Vagina (tissue), 2 donors: ENCODE results near the gene KIR2DL4. TPM values are rescaled to one million over a fixed set of nuclear protein-coding genes. Genes with fewer than 3 reads are reported as not detected.
"Not testable (repeated sequence)": the region's sequence is repeated elsewhere in the genome, so short reads cannot be mapped to it uniquely, and the experiment has no call there.

Experiments used
- DNase-seq, 2 donors: peaks; one replicate each; pipeline ENCODE4 v3.0.0-alpha.2; 2017; ENCODE audit errors: extremely low spot score in 2 of 2
- H3K27ac ChIP-seq: fragments of 200-600 bp; sonication (generic); one replicate; pipeline ENCODE4 v1.5.1; 2019
- H3K27me3 ChIP-seq: fragments of 200-600 bp; sonication (generic); one replicate; pipeline ENCODE4 v1.5.1; 2019
- H3K36me3 ChIP-seq, 2 donors: fragments of 200-600 bp; sonication (generic); one replicate each; pipeline ENCODE4 v1.5.1; 2017 to 2019
- H3K4me1 ChIP-seq: fragments of 200-600 bp; sonication (generic); one replicate; pipeline ENCODE4 v1.5.1; 2019
- H3K4me3 ChIP-seq, 2 donors: fragments of 200-600 bp; sonication (generic); 1 replicate in 1 of 2; 2 replicates in 1 of 2; pipeline ENCODE4 v1.5.1; 2016 to 2019
- H3K9me3 ChIP-seq: fragments of 200-600 bp; sonication (generic); one replicate; pipeline ENCODE4 v1.5.1; 2019
- CTCF ChIP-seq, 3 experiments: fragments of 450-650 bp in 2 of 3; fragments of 200-600 bp in 1 of 3; sonication (generic) in 1 of 3; IDR thresholded peaks; one replicate each; pipeline ENCODE4 v1.5.1; 2017 to 2019; ENCODE audit warnings: antibody characterized with exemption in 3 of 3, mild to moderate bottlenecking in 2 of 3, moderate library complexity in 2 of 3
- POLR2A ChIP-seq, 2 donors: fragments of 450-650 bp; IDR thresholded peaks; one replicate each; pipeline ENCODE4 v1.6.1; 2017; ENCODE audit warnings: antibody characterized with exemption in 2 of 2, mild to moderate bottlenecking in 2 of 2, moderate library complexity in 2 of 2
- POLR2AphosphoS5 ChIP-seq, 2 donors: sonication (generic); formaldehyde crosslinking; IDR thresholded peaks; one replicate each; pipeline ENCODE4 v1.9.0; 2017; ENCODE audit warnings: antibody characterized with exemption in 2 of 2, mild to moderate bottlenecking in 2 of 2, low read depth in 1 of 2; ENCODE audit not compliant: insufficient read depth in 1 of 2
- intact Hi-C: fragments of 100-400 bp; cut with DNase I; formaldehyde crosslinking; loops from one replicate; pipeline ENCODE4 v1.15.1; 2023
- total RNA-seq: library from RNA; depleted of rRNA; stranded (reverse); fragments of >200 nt; gene quantifications from one replicate; pipeline ENCODE4 v1.2.3, GENCODE V29; 2016

KIR2DL4 gene
- not detected for total RNA-seq

- no peak within 1 kb of the TSS for H3K4me3 ChIP-seq
- peak in 1 of 2 donors; percentile 29 for DNase-seq
- no peaks in the 10 kb centered on the region for H3K36me3 ChIP-seq
- TF ChIP-seq POLR2A (IDR thresholded peaks at IDR 0.05) (no peak), CTCF (IDR thresholded peaks at IDR 0.05) (no peak), POLR2AphosphoS5 (IDR thresholded peaks at IDR 0.05; ENCODE audit: insufficient read depth in 1 of 2, low read depth in 1 of 2) (no peak)
- H3K9me3 ChIP-seq: no peaks in the 10 kb centered on the region
- intact Hi-C loops: no loop called here
- no peaks in the 10 kb centered on the region for H3K4me1 ChIP-seq
- H3K27ac ChIP-seq: no peak within 1 kb of the TSS
- H3K27me3 ChIP-seq: no peaks in the 10 kb centered on the region
These were observed at the start of gene KIR2DL4 for GRCh38 chr19:54803410-54803809. Gene KIR2DL4, plus strand, starts transcription at chr19:54803610. Its CDS starts 42 bp downstream, at chr19:54803652.

GRCh38 chr19:54756204-54757110, 47.0 kb upstream of the KIR2DL4 start:
- H3K9me3 ChIP-seq, H3K36me3 ChIP-seq, DNase-seq, H3K4me3 ChIP-seq, intact Hi-C loops, H3K27me3 ChIP-seq, H3K27ac ChIP-seq, H3K4me1 ChIP-seq: not testable (repeated sequence)

- H3K27ac ChIP-seq, intact Hi-C loops, H3K27me3 ChIP-seq, DNase-seq, H3K9me3 ChIP-seq, H3K4me3 ChIP-seq, H3K36me3 ChIP-seq, H3K4me1 ChIP-seq: not testable (repeated sequence)
These were observed 44.8 kb upstream of the KIR2DL4 start for GRCh38 chr19:54758577-54758976.

GRCh38 chr19:54764219-54764618, 39.2 kb upstream of the KIR2DL4 start:
- H3K9me3 ChIP-seq, H3K27ac ChIP-seq, H3K4me1 ChIP-seq, intact Hi-C loops, H3K27me3 ChIP-seq, H3K36me3 ChIP-seq, DNase-seq, H3K4me3 ChIP-seq: not testable (repeated sequence)

GRCh38 chr19:54766464-54766863, 36.9 kb upstream of the KIR2DL4 start:
- DNase-seq, H3K4me3 ChIP-seq, H3K27me3 ChIP-seq, H3K36me3 ChIP-seq, H3K4me1 ChIP-seq, H3K27ac ChIP-seq, intact Hi-C loops, H3K9me3 ChIP-seq: not testable (repeated sequence)

- H3K27me3 ChIP-seq, H3K4me1 ChIP-seq, H3K36me3 ChIP-seq, DNase-seq, H3K27ac ChIP-seq, intact Hi-C loops, H3K4me3 ChIP-seq, H3K9me3 ChIP-seq: not testable (repeated sequence)
These were observed 33.8 kb upstream of the KIR2DL4 start, which contains the start of gene KIR2DL1 for GRCh38 chr19:54769646-54770045. Gene KIR2DL1, plus strand, starts transcription at chr19:54769793. Its CDS starts 58 bp downstream, at chr19:54769851.

GRCh38 chr19:54770511-54770910, 32.9 kb upstream of the KIR2DL4 start:
- intact Hi-C loops, H3K4me1 ChIP-seq, DNase-seq, H3K4me3 ChIP-seq, H3K36me3 ChIP-seq, H3K9me3 ChIP-seq, H3K27me3 ChIP-seq, H3K27ac ChIP-seq: not testable (repeated sequence)

GRCh38 chr19:54771018-54771960, 32.1 kb upstream of the KIR2DL4 start:
- H3K4me3 ChIP-seq, H3K9me3 ChIP-seq, H3K27me3 ChIP-seq, H3K36me3 ChIP-seq, H3K27ac ChIP-seq, DNase-seq, H3K4me1 ChIP-seq, intact Hi-C loops: not testable (repeated sequence)

- DNase-seq, H3K4me3 ChIP-seq, H3K36me3 ChIP-seq, H3K9me3 ChIP-seq, H3K4me1 ChIP-seq, intact Hi-C loops, H3K27me3 ChIP-seq, H3K27ac ChIP-seq: not testable (repeated sequence)
These were observed 30.7 kb upstream of the KIR2DL4 start for GRCh38 chr19:54772666-54773065.

- peak in 1 of 2 donors; percentile 49 for DNase-seq
- not testable (repeated sequence) for H3K27me3 ChIP-seq
These were observed 28.2 kb upstream of the KIR2DL4 start for GRCh38 chr19:54775095-54775815.

GRCh38 chr19:54775830-54776229, 27.6 kb upstream of the KIR2DL4 start:
- DNase-seq, H3K27me3 ChIP-seq, H3K9me3 ChIP-seq, H3K4me1 ChIP-seq, H3K27ac ChIP-seq, H3K4me3 ChIP-seq, intact Hi-C loops, H3K36me3 ChIP-seq: not testable (repeated sequence)

More at GRCh38 chr19:54775095-54775815, 28.2 kb upstream of the KIR2DL4 start:
- intact Hi-C loops, H3K4me1 ChIP-seq, H3K27ac ChIP-seq, H3K9me3 ChIP-seq, H3K4me3 ChIP-seq, H3K36me3 ChIP-seq: not testable (repeated sequence)
